ENCODE measurements around the gene FAM120C. TPM values are rescaled to one million over a fixed set of nuclear protein-coding genes. Genes with fewer than 3 reads are reported as not detected.

FAM120C gene
- total RNA-seq, 2 experiments from 2014 or later, result 7.1 to 7.8 TPM

DNA sequence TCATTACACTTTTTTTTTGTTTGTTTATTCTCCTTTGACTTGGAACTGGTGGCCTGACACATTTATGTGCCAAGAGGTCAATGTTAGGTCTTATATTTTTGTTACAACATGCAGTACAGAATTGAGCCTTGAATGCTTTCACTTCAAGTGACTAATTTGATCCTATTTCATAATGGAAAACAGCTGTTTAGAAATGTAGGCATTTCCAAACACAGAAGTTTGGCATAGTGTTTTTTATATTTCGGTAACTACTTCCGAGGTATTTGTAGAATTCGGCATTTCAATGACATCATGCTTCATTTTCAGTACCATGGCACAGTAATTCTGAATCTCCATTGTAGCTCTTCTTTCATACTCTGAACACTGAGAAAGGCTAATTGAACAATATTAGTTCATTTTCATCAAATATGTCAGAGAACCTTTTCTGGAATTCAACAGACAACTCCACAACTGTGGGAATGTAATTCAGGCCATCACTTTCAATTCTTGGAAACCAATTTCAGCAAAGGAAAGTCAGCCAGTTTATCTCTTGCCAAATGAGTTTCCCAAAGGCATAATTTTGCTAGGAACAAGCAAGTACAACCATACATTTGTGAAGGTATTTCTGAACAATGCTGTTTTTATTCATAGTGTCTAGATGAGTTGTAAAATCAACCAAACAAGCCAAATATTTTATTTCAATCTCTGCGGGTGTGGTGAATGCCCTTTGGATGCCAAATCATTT, 11.4 kb downstream of the FAM120C start:
- POLR2A ChIA-PET, result no interaction called here
- CTCF ChIA-PET, result no interaction called here

DNA sequence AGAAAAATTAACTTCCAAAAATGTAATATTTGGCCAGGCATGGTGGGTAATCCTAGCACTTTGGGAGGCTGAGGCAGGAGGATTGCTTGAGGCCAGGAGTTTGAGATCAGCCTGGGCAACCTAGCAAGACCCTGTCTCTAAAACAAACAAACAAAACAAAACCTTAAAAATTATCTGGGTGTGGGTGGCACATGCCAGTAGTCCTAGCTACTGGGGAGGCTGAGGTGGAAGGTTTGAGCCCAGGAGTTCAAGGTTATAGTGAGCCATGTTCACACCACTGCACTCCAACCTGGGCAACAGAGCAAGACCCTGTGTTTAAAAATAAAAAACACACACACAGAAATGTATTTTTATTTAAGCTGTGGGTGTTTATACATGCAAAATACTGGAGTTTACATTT, 12.0 kb downstream of the FAM120C start:
- POLR2A ChIA-PET, result no interaction called here

DNA sequence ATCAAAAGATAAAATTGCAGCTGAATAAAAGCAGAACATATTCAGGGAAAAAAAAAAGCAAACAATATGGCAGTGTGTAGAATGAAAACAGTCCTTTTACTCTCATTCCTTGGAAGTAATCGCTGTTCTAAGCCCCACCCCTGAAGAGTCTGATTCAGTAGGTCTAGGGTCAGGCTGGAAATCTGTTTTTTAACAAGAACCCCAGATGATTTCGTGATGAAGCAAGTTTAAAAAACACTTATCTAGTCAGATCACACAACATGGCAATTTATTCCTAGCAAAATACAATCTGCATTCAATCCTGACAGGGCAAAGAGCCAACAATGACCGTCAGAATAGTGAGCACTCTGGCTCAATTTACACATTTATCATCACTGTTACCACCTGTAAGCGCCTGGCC, 16.1 kb downstream of the FAM120C start:
- POLR2A ChIA-PET, result no interaction called here

More for the DNA sequence above, 12.0 kb downstream of the FAM120C start:
- CTCF ChIA-PET, result no interaction called here

DNA sequence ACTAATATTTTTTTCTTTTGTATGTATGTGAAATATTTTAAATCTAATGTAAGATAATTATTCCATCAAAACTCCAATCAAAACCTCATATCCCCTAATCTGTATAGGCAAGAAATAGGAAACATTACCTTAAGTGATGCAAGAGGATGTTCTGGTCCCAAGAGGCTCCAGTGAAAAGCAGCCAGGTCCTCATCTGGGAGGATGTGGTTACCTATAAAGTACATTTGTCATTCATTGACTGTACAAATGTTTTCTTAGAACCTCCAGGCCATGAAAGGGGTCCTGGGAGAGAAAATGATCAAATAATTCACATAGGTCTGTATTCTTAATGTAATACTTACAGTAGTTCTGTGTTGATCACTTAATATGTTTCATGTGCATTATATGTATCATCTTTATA, 25.5 kb downstream of the FAM120C start:
- CTCF ChIA-PET, result interaction anchor here (0.6 kb wide), 1 partner anchor 77 kb away, joined by 4 read pairs; no protein-coding TSS in a partner anchor

More for the DNA sequence above, 16.1 kb downstream of the FAM120C start:
- CTCF ChIA-PET, result no interaction called here

DNA sequence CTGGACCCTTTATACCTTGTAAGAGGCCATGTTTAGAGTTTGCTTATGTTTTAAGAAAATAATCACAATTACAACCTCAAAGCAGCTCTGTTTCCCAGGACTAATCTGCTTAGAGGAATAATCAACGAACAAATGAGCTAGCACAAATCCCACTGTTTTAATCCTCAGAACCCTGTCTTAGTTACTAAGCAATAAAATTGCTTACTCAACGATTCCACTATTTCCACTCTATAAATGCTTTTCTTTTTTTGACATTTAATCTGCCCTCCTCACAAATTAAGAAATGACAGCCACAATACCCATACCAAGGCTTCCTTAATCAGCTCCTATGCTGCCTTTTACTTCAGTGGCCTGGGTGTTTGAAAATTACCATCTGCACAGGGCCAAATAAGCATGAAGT, 48.8 kb downstream of the FAM120C start:
- POLR2A ChIA-PET, result no interaction called here
- CTCF ChIA-PET, result no interaction called here

More for the DNA sequence above, 25.5 kb downstream of the FAM120C start:
- POLR2A ChIA-PET, result no interaction called here

DNA sequence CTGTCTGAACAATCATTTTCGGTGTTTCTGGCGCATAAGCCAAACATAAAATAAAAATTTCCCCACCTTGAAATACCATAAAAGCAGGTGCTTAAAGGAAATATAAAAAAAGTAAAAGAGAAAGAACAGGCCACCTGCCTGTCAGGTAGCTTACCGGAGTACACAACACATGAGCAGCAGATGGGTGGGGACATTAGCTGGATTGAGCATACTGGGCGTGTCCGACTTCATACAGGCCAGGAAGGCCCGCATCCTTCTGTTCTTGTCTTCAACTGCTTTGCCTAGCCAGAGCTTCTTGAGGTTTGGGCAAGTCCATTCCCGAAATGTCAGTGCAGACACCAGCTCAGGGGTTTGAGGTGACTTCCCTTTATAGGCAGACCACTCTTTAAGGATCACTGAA, 66.7 kb downstream of the FAM120C start:
- ChIA-PET POLR2A (no interaction called here), CTCF (no interaction called here)

DNA sequence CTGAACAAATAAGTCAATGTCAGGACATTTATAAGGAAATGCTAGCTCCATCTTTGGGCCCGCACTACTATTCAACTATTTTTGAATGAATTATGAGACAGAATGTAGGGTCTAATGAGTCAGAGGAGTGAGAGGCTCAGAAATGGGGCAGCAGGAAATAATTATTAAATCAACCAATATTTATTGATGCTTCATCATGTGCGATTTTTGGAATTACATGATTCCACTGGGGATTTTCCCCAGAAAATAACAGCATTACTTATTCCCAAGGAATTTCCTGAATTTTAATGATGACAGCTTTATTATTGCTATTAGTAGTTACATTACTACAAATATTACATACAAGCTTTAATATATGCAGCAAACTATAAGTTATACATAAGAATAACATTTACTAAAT, 89.5 kb downstream of the FAM120C start:
- CTCF ChIA-PET, result no interaction called here
- POLR2A ChIA-PET, result no interaction called here

DNA sequence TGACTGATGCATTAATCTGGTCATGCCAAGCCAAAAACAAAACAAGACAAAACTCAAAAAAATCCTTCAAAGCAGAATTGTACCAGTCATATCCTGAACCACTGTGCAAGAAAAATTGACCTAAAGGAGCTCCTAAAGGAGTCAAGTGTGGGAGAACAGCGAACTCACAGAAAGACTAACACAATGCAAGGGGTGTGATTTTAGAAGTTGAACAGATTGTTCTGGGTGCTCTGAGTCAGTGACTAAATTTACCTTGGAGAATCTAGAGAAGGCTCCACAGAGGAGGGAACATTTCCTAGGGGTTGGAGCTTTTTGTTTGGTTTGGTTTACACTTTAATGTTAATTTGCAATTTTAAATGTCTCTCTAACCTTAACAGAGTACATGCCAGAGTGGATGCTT, 89.9 kb downstream of the FAM120C start:
- CTCF ChIA-PET, result no interaction called here
- POLR2A ChIA-PET, result no interaction called here

DNA sequence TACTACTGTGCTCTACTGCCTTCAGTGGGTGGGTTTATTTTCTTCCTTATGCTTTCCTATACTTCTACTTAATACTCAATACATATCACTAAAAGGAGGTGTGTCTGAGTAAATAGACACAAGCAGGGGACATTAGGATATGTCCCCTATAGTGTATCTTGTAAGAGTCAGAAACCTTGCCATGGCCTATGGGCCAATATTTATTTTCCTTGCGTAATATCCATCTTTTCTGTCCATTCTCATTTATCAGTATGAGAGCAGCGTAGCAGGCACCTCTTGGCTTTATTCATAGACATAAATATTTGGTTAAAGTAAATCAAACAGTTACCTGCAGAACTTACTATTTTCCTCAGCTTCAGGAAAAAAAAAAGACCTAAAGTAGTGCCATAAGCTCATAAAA, 92.2 kb downstream of the FAM120C start:
- CTCF ChIA-PET, result no interaction called here

DNA sequence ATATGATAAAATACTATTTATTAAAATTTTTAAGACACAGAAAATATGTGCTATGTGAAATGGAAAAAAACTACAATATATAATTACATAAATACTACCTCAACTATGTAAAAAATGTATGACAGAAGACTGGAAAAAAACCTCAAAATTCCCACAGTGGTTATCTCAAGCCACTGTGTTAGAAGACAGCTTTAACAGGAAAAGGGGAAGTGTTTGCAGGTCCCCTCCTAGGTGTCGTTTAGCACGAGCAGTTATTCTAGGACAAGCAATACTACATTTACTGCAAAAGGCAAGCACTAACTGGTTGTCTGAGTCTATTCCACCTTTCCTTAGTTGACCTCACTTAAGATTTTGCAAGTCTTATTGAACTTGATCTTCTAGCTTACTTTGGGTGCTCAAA, 93.9 kb downstream of the FAM120C start:
- POLR2A ChIA-PET, result no interaction called here
- CTCF ChIA-PET, result no interaction called here

More for the DNA sequence above, 92.2 kb downstream of the FAM120C start:
- POLR2A ChIA-PET, result no interaction called here

DNA sequence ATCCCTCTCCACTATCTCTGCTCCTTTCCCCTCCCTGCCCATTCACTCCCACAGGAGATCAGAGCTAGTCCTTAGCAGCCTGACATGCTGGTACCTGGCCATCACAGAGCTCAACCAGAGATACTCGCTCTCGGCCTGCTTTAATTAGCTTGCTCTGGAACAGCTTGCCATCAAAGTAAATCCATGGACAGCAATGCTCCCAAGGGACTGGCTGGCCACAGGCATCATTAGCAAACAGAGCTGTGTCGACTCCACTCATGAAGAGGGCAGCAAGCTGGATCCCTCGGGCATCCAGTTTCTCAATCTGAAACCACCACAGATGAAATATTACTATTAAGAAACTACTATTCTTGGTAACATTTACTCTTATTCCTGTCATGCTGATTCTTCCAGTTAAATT, 95.4 kb downstream of the FAM120C start:
- CTCF ChIA-PET, result no interaction called here

DNA sequence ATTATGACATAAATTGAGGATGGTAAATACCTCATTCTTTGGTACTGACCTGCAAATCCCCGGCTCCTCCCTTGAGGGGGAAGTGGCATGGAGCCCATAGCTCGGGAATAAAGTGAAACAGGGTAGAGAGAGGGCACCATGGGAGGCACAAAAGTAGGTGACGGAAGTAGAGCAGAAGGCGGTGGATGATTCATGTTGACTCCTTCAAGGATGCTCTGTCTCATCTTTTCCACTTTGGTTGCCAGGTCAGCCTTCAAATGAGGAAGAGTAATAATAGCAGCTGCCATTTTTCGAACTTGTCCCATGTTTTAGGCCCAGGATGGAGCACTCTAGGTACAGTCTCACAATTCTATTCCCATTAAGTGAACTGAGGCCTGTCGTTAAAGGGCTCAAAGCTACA, 97.4 kb downstream of the FAM120C start:
- ChIA-PET CTCF (no interaction called here), POLR2A (no interaction called here)

More for the DNA sequence above, 95.4 kb downstream of the FAM120C start:
- POLR2A ChIA-PET, result no interaction called here

DNA sequence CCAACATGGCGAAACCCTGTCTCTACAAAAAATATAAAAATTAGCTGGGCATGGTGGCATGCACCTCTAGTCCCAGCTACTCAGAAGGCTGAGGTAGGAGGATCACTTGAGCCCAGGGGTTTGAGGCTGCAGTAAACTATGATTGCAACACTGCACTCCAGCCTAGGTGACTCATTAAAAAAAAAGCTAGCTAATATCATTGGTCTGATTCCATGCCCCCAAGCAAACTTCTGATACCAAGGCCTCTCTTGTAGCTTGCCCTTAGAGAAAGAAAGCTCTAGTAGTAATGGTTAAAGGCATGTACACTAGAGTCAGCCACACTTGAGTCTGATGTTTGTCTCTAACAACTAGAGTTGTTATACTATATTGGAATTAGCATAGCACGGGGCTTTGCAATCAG, 106.2 kb downstream of the FAM120C start:
- POLR2A ChIA-PET, result no interaction called here
- CTCF ChIA-PET, result no interaction called here

DNA sequence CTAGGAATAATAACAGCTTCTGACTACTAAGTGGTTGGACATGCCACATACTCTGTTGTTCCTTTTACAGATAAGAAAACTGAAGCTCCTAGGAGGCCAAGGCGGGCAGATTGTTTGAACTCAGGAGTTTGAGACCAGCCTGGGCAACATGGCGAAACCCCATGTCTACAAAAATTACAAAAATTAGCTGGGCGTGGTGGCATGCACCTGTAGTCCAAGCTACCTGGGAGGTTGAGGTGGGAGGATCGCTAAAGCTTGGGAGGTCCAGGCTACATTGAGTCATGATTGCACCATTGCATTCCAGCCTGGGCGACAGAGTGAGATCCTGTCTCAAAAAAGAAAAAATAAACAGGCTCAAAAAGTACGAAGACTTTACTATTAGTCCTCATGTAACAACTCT, 108.2 kb downstream of the FAM120C start:
- CTCF ChIA-PET, result no interaction called here
- POLR2A ChIA-PET, result no interaction called here

DNA sequence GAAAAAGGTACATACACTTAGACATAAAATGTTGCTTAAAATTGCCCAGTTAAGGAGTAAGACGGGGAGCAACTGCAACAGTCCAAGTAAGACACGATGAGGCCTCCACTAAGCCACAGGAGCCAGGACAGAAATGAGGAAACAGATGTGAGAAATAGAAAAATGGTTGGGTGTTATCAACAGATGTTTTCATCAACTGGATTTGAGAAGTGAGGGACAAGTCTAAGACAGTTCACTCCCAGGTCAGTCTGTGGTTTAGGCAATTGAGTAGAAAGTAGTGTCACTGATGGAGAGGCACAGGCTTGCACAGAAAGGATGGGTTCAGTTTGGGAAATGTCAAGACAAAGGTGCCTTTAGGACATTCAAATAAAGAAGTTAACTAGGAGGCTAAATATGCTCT, 115.3 kb downstream of the FAM120C start:
- CTCF ChIA-PET, result no interaction called here
- POLR2A ChIA-PET, result no interaction called here

DNA sequence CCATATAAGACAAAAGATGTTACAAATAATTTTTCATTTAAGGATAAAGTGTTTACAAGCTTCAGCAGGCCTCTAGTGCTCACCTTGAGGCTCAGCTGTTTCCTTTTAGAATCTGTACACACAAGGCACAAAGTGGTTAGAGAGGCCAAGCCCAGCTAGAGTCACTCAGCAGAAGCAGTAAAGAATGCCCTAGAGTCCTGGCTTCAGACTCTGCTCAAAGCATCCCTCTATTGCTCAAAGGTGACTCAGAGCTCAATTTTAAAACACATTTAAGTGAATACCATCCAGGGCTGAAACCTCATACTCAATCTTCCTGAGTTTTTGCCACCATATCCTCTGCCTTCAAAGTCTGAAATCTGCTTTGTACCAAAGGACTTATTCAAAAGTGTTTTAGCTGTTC, 116.2 kb downstream of the FAM120C start:
- CTCF ChIA-PET, result no interaction called here
- POLR2A ChIA-PET, result no interaction called here

DNA sequence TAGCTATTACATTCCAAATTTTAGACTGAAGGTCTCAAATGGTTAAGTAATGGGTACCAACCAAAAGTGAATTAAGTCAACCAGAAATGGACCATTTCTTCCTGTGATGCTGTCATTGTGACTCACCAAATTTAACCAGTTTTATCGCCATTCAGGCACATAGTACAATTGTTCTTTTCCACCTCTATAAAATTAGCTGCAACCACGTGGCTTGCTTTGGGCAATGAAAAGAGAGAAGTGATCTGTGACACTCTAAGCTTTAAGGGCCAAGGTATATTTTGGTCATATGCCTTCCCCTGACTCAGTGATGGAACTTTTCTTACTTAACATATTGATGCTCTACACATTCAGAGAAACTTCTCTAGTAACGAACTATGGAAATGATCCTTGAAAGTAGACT, 118.5 kb downstream of the FAM120C start:
- POLR2A ChIA-PET, result no interaction called here
- CTCF ChIA-PET, result no interaction called here

DNA sequence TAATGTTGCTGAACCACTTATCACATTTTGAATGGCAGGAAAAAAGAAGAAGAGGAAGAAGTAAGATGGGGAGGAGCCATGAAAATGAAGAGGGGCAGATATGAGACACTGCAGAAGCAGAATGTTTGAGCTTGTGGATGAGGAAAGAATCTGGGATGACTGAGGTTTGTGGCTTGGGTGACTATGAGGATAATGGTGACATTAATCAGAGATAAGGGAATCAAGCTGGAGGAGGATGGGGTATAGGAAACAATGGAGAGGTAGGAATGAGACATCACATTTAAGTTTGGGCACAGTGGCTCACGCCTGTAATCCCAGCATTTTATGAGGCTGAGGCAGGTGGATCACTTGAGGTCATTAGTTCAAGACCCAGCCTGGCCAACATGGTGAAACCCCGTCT, 119.7 kb downstream of the FAM120C start:
- ChIA-PET CTCF (no interaction called here), POLR2A (interaction anchor here (0.7 kb wide), 1 partner anchor 379 kb away, joined by 4 read pairs; no protein-coding TSS in a partner anchor)

DNA sequence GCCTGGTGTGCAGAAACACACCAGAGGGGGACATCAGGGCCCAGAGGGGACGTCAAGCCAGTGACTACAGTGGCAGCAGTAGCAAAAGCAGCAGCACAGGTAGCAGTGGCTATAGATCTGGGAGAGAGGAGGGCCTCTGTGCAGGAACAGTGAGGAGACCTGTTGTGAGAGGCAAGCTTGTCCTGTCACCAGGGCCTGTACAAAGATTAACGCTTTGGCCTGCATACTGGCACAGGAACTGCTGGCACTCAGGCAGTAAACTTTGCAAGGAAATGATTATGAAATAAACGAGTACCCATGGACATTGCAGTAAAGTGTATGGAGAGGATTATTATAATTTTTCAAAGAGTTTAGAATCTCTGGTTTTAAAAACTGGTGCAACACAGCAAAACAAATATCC, 133.3 kb downstream of the FAM120C start:
- ChIA-PET POLR2A (no interaction called here), CTCF (no interaction called here)

DNA sequence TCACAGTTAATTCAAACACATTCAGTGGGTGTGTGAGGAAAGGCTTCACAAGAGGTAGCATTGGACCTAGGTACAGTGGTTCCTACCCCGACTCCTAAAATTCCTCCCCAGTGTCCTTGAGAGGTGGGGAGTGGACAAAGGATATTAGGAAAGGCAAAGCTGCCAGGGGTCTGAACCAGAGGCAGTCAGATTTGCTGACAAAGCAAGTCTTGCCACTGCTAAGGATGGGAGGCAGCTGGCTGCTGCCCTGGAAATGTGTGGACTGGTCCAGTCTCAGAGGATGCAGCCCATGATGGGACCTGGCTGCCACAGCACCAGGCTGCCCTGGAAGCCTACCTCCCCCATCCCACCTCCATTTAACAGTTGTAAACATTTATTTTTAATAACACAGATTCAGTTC, 134.6 kb downstream of the FAM120C start:
- ChIA-PET POLR2A (no interaction called here), CTCF (no interaction called here)

DNA sequence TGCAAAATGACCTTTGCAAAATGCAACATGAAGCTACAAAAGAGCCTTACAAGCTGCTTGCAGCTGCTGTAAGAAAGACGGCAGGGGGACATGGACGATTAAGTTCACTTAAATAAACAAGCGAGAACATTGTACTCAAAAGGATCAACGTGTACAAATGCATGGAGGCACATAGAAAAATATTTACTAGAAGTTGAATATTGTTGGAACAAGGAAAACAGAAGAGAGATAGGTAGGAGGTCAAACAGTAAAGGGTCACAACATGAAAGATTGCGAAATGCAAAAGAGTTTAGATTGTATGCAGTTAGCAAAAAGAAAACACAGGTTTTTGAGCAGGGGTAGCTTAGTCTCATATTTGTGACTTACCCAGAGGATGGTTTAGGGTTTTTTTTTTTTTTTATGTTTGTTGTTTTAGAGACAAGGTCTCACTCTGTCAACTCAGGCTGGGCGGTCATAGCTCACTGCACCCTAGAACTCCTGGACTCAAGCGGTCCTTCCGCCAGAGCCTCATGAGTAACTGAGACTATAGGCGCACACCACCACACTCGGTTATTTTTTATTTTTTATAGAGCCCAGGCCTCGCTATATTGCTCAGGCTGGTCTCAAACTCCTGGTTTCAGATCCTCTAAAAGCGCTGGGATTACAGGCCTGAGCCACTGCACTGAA, 137.4 kb downstream of the FAM120C start:
- ChIA-PET CTCF (no interaction called here), POLR2A (interaction anchor here (1.5 kb wide), 1 partner anchor 594 kb away, joined by 4 read pairs; no protein-coding TSS in a partner anchor)

DNA sequence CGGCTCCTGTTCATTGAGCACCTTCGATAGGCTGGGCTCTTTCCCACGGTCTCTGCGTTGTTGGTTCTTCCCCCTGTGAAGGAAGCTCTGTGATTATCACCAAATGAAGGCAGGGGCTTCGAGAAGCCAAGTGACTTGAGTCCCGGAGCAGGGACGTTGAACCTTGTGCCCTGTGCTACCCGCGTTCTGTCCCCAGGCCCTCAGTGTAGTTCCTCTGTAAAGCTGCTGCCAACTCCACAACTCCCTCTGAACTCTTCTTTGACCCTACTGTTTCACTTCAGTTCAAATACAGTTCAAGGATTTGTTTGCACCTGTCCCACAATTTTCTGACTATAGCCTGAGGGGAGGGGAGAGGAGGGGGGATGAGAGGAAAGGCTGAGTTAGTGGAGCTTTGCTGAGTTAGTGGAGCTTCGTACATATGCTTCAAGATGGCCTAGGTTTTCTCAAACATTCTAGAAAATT, 138.1 kb downstream of the FAM120C start:
- POLR2A ChIA-PET, result interaction anchor here (0.6 to 1.5 kb wide), 3 partner anchors 138 to 595 kb away, joined by 3 to 4 read pairs (median 3); no protein-coding TSS in a partner anchor
- CTCF ChIA-PET, result no interaction called here

Measured in activated CD8-positive, alpha-beta memory T cell treated with anti-CD3 and anti-CD28 coated beads for 36 hours (primary cell).